ENCODE measurements around the gene VSNL1.

The VSNL1 gene

DNA sequence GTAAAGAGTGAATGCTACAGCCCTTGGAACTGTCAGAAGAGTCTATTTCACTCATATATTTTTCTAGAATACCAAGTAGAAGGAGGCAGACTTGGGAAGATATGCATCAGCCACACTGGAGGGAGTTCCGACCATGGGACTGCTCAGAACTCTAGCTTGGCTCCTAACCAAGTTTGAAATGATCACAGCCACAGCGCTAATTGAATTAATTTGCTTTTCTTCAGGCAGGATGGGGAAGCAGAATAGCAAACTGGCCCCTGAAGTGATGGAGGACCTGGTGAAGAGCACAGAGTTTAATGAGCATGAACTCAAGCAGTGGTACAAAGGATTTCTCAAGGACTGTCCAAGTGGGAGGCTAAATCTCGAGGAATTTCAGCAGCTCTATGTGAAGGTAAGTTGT is 51.4 kb downstream of the VSNL1 start:
- H2BK15ac ChIP-seq (ENCODE audit: low read length), result no peak overlapping the region
- H3K14ac ChIP-seq (ENCODE audit: low read length), result no peak overlapping the region
- peaks cover 0 to 6% of the 10 kb centered on the region in 2 donors for H3K4me1 ChIP-seq (ENCODE audit: control insufficient read depth in 2 of 2, insufficient read depth in 1 of 2, low read depth in 1 of 2, low read length in 2 of 2)
- no peaks in the 10 kb centered on the region for H3K9me3 ChIP-seq (replicated peaks in 1 of 2; ENCODE audit: control insufficient read depth in 2 of 2, insufficient read depth in 1 of 2, low read depth in 1 of 2, low read length in 2 of 2)
- no peak overlapping the region for H4K8ac ChIP-seq (ENCODE audit: low read depth, low read length)
- H2AK5ac ChIP-seq (ENCODE audit: low read depth, low read length), result no peak overlapping the region
- no peaks in the 10 kb centered on the region for H3K27me3 ChIP-seq (ENCODE audit: control insufficient read depth in 3 of 3, insufficient read depth in 3 of 3, low read depth in 1 of 3, low read length in 3 of 3)
- no peak overlapping the region for H3K23ac ChIP-seq (ENCODE audit: low read depth, low read length, poor library complexity)
- H3K9ac ChIP-seq (ENCODE audit: low read depth, low read length, poor library complexity), result no peak overlapping the region
- H4K91ac ChIP-seq (ENCODE audit: low read depth, low read length, poor library complexity), result no peak overlapping the region
- no peak overlapping the region for H2BK12ac ChIP-seq (ENCODE audit: low read length)
- no peaks in the 10 kb centered on the region for H3K36me3 ChIP-seq (replicated peaks in 1 of 2; ENCODE audit: control insufficient read depth in 2 of 2, insufficient read depth in 2 of 2, low read length in 2 of 2)
- no peaks in the 10 kb centered on the region for H3K79me1 ChIP-seq (ENCODE audit: low read depth, low read length)
- no peak overlapping the region for H3K18ac ChIP-seq (ENCODE audit: low read length)
- H3K4ac ChIP-seq (ENCODE audit: low read length), result no peak overlapping the region
- H2AFZ ChIP-seq (ENCODE audit: low read length), result no peak overlapping the region
- H3K27ac ChIP-seq (replicated peaks; ENCODE audit: low read length), result no peak overlapping the region
- H2BK120ac ChIP-seq (ENCODE audit: low read depth, low read length), result no peak overlapping the region
- H3K4me2 ChIP-seq (ENCODE audit: insufficient read depth, low read length, poor library complexity, severe bottlenecking), result no peak overlapping the region
- H2BK5ac ChIP-seq (ENCODE audit: low read length), result no peak overlapping the region
- no CpG with 5 or more reads among the region's 3 CpGs for WGBS, 2 donors (ENCODE audit: extremely low coverage in 2 of 2, insufficient read length in 2 of 2, insufficient replicate concordance in 1 of 2)
- DNase-seq (ENCODE audit: low spot score), result no peak
- H3K4me3 ChIP-seq (ENCODE audit: low read length in 2 of 2), result no peak overlapping the region

DNA sequence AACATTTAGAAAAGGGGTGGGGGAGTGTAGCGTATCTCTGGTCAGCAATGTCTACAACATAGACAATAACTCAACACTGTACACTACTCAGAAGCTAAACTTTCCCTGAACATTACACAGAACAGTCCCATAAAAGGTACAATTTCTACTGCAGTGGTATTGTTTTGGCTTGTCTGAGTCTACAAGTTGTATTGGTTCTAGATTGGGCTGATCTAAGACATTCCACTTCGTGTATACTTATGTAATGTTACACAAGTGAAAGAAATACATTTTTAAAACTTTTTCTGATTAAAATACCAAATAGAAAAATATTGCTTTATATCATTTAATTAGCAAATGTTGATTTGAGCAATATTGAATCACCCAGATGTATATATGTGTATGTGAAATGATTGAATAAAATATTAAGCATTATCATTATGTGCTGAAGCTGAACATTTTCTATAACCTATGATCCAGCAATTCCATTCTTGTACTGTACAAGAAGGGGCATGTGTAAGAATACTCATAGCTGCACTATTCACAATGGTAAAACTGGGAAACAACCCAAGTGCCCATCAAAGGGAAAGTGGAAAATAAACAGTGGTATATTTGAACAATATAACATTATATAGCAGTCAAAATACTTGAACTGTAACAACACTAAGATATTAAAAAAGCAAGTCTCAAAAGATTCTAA is 52.4 kb downstream of the VSNL1 start:
- Histone ChIP-seq H4K91ac (ENCODE audit: low read depth, low read length, poor library complexity) (no peak overlapping the region), H3K9ac (ENCODE audit: low read depth, low read length, poor library complexity) (no peak overlapping the region), H2AFZ (ENCODE audit: low read length) (no peak overlapping the region), H3K4ac (ENCODE audit: low read length) (no peak overlapping the region), H2BK15ac (ENCODE audit: low read length) (no peak overlapping the region), H3K18ac (ENCODE audit: low read length) (no peak overlapping the region), H3K4me3 (ENCODE audit: low read length in 2 of 2) (no peak overlapping the region), H3K14ac (ENCODE audit: low read length) (no peak overlapping the region), H3K4me1 (ENCODE audit: control insufficient read depth in 2 of 2, insufficient read depth in 1 of 2, low read depth in 1 of 2, low read length in 2 of 2) (peaks cover 0 to 6% of the 10 kb centered on the region in 2 donors), H2BK12ac (ENCODE audit: low read length) (no peak overlapping the region), H2BK120ac (ENCODE audit: low read depth, low read length) (no peak overlapping the region), H3K9me3 (replicated peaks in 1 of 2; ENCODE audit: control insufficient read depth in 2 of 2, insufficient read depth in 1 of 2, low read depth in 1 of 2, low read length in 2 of 2) (no peaks in the 10 kb centered on the region), H2AK5ac (ENCODE audit: low read depth, low read length) (no peak overlapping the region), H2BK5ac (ENCODE audit: low read length) (no peak overlapping the region), H3K27ac (replicated peaks; ENCODE audit: low read length) (no peak overlapping the region), H3K36me3 (replicated peaks in 1 of 2; ENCODE audit: control insufficient read depth in 2 of 2, insufficient read depth in 2 of 2, low read length in 2 of 2) (no peaks in the 10 kb centered on the region), H4K8ac (ENCODE audit: low read depth, low read length) (no peak overlapping the region), H3K27me3 (ENCODE audit: control insufficient read depth in 3 of 3, insufficient read depth in 3 of 3, low read depth in 1 of 3, low read length in 3 of 3) (no peaks in the 10 kb centered on the region), H3K4me2 (ENCODE audit: insufficient read depth, low read length, poor library complexity, severe bottlenecking) (no peak overlapping the region), H3K23ac (ENCODE audit: low read depth, low read length, poor library complexity) (no peak overlapping the region), H3K79me1 (ENCODE audit: low read depth, low read length) (no peaks in the 10 kb centered on the region)
- no peak for DNase-seq (ENCODE audit: low spot score)
- no CpG with 5 or more reads among the region's 2 CpGs for WGBS, 2 donors (ENCODE audit: extremely low coverage in 2 of 2, insufficient read length in 2 of 2, insufficient replicate concordance in 1 of 2)

DNA sequence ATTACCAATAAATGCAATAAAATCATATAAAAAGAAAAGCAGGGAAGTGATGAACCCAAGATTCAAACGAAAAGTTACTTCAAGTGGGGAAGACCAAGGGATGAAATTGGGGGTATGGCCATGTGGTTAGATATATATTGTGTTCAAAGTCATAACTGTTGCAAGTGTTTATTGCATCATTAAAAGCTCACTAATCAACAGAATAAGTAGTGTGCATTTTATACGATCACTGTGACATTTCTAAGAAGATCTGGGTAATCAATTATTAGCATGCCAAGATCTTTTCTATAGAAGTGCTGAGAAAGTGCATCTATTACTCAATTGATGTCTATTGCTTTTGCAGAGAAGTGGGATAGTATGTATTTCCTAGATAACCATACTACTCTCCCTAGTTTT is 52.9 kb downstream of the VSNL1 start:
- H3K27ac ChIP-seq (replicated peaks; ENCODE audit: low read length), result no peak overlapping the region
- H3K14ac ChIP-seq (ENCODE audit: low read length), result no peak overlapping the region
- no peak overlapping the region for H3K4me3 ChIP-seq (ENCODE audit: low read length in 2 of 2)
- no peak overlapping the region for H4K8ac ChIP-seq (ENCODE audit: low read depth, low read length)
- H3K4ac ChIP-seq (ENCODE audit: low read length), result no peak overlapping the region
- H3K23ac ChIP-seq (ENCODE audit: low read depth, low read length, poor library complexity), result no peak overlapping the region
- H2AFZ ChIP-seq (ENCODE audit: low read length), result no peak overlapping the region
- DNase-seq (ENCODE audit: low spot score), result no peak
- H3K4me2 ChIP-seq (ENCODE audit: insufficient read depth, low read length, poor library complexity, severe bottlenecking), result no peak overlapping the region
- H3K18ac ChIP-seq (ENCODE audit: low read length), result no peak overlapping the region
- H3K79me1 ChIP-seq (ENCODE audit: low read depth, low read length), result no peaks in the 10 kb centered on the region
- no peaks in the 10 kb centered on the region for H3K27me3 ChIP-seq (ENCODE audit: control insufficient read depth in 3 of 3, insufficient read depth in 3 of 3, low read depth in 1 of 3, low read length in 3 of 3)
- H2BK15ac ChIP-seq (ENCODE audit: low read length), result no peak overlapping the region
- H2BK120ac ChIP-seq (ENCODE audit: low read depth, low read length), result no peak overlapping the region
- no peaks in the 10 kb centered on the region for H3K9me3 ChIP-seq (replicated peaks in 1 of 2; ENCODE audit: control insufficient read depth in 2 of 2, insufficient read depth in 1 of 2, low read depth in 1 of 2, low read length in 2 of 2)
- no CpG with 5 or more reads among the region's 2 CpGs for WGBS, 2 donors (ENCODE audit: extremely low coverage in 2 of 2, insufficient read length in 2 of 2, insufficient replicate concordance in 1 of 2)
- no peak overlapping the region for H4K91ac ChIP-seq (ENCODE audit: low read depth, low read length, poor library complexity)
- H3K9ac ChIP-seq (ENCODE audit: low read depth, low read length, poor library complexity), result no peak overlapping the region
- H2BK12ac ChIP-seq (ENCODE audit: low read length), result no peak overlapping the region
- H3K36me3 ChIP-seq (replicated peaks in 1 of 2; ENCODE audit: control insufficient read depth in 2 of 2, insufficient read depth in 2 of 2, low read length in 2 of 2), result no peaks in the 10 kb centered on the region
- H2BK5ac ChIP-seq (ENCODE audit: low read length), result no peak overlapping the region
- no peak overlapping the region for H2AK5ac ChIP-seq (ENCODE audit: low read depth, low read length)
- H3K4me1 ChIP-seq (ENCODE audit: control insufficient read depth in 2 of 2, insufficient read depth in 1 of 2, low read depth in 1 of 2, low read length in 2 of 2), result peaks cover 0 to 6% of the 10 kb centered on the region in 2 donors

DNA sequence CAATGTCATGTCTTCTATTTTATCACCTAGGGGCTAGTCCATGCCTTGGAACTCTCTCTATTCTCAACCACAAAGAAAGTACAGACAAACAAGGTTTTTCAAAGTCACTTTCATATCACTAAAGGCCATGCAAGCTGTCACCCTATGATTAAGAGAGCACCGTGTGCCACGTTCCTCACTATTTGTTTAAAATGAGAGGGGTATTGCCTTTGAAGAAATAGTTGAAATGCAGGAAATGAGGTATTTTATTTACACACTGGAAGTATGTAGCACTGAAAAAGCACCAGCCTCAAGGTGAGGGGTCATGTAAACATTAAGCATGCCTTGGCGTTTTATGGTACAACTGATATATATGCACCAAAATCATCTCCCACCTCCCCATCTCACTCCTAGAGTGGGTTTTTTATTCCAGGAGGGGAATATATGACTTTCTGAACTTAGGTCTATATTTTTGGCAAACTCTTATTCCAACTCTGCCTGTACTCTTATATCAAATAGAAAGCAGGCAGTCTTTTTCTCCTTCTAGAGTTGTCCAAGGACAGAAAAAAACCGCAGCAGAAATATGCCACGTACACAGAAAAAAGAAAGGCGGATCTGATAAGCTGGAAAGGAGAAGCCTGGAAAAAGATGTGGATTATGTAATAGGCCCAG is 53.5 kb downstream of the VSNL1 start:
- Histone ChIP-seq H2BK120ac (ENCODE audit: low read depth, low read length) (no peak overlapping the region), H3K4me2 (ENCODE audit: insufficient read depth, low read length, poor library complexity, severe bottlenecking) (no peak overlapping the region), H3K27me3 (ENCODE audit: control insufficient read depth in 3 of 3, insufficient read depth in 3 of 3, low read depth in 1 of 3, low read length in 3 of 3) (no peaks in the 10 kb centered on the region), H2AFZ (ENCODE audit: low read length) (no peak overlapping the region), H3K9me3 (replicated peaks in 1 of 2; ENCODE audit: control insufficient read depth in 2 of 2, insufficient read depth in 1 of 2, low read depth in 1 of 2, low read length in 2 of 2) (no peaks in the 10 kb centered on the region), H2BK5ac (ENCODE audit: low read length) (no peak overlapping the region), H3K4me3 (ENCODE audit: low read length in 2 of 2) (no peak overlapping the region), H3K4me1 (ENCODE audit: control insufficient read depth in 2 of 2, insufficient read depth in 1 of 2, low read depth in 1 of 2, low read length in 2 of 2) (peaks cover 0 to 6% of the 10 kb centered on the region in 2 donors), H2BK15ac (ENCODE audit: low read length) (no peak overlapping the region), H3K9ac (ENCODE audit: low read depth, low read length, poor library complexity) (no peak overlapping the region), H2BK12ac (ENCODE audit: low read length) (no peak overlapping the region), H3K14ac (ENCODE audit: low read length) (no peak overlapping the region), H4K91ac (ENCODE audit: low read depth, low read length, poor library complexity) (no peak overlapping the region), H2AK5ac (ENCODE audit: low read depth, low read length) (no peak overlapping the region), H4K8ac (ENCODE audit: low read depth, low read length) (no peak overlapping the region), H3K27ac (replicated peaks; ENCODE audit: low read length) (no peak overlapping the region), H3K18ac (ENCODE audit: low read length) (no peak overlapping the region), H3K79me1 (ENCODE audit: low read depth, low read length) (no peaks in the 10 kb centered on the region), H3K36me3 (replicated peaks in 1 of 2; ENCODE audit: control insufficient read depth in 2 of 2, insufficient read depth in 2 of 2, low read length in 2 of 2) (no peaks in the 10 kb centered on the region), H3K23ac (ENCODE audit: low read depth, low read length, poor library complexity) (no peak overlapping the region), H3K4ac (ENCODE audit: low read length) (no peak overlapping the region)
- no CpG with 5 or more reads among the region's 6 CpGs for WGBS, 2 donors (ENCODE audit: extremely low coverage in 2 of 2, insufficient read length in 2 of 2, insufficient replicate concordance in 1 of 2)
- no peak for DNase-seq (ENCODE audit: low spot score)

All from neuronal stem cell (in vitro differentiated cells).